Prostate gland (tissue), 2 donors: ENCODE measurements around the gene FOXJ3.

ENCODE experiments used
- CTCF ChIP-seq, 4 experiments: fragments of 200-600 bp in 2 of 4; fragments of 450-650 bp in 2 of 4; sonication (generic) in 2 of 4; IDR thresholded peaks; 1 replicate in 3 of 4; 2 replicates in 1 of 4; pipeline ENCODE4 v1.5.1; 2016 to 2019; ENCODE audit warnings: antibody characterized with exemption in 4 of 4, mild to moderate bottlenecking in 2 of 4, moderate library complexity in 2 of 4
- POLR2A ChIP-seq: fragments of 450-650 bp; IDR thresholded peaks from one replicate; pipeline ENCODE4 v1.6.1; 2016; ENCODE audit warnings: antibody characterized with exemption, mild to moderate bottlenecking
- POLR2AphosphoS5 ChIP-seq: sonication (generic); formaldehyde crosslinking; IDR thresholded peaks from one replicate; pipeline ENCODE4 v1.6.1; 2017; ENCODE audit warnings: antibody characterized with exemption

- TF ChIP-seq CTCF (IDR thresholded peaks at IDR 0.05) (no peak), POLR2A (no peak), POLR2AphosphoS5 (peak; percentile 78)
Measured at GRCh38 chr1:42312576-42313212, 22.3 kb downstream of the FOXJ3 start.
